ENCODE measurements around the gene ULBP2.
"Not testable (repeated sequence)": the region's sequence is repeated elsewhere in the genome, so short reads cannot be mapped to it uniquely, and the experiment has no call there.

DNA sequence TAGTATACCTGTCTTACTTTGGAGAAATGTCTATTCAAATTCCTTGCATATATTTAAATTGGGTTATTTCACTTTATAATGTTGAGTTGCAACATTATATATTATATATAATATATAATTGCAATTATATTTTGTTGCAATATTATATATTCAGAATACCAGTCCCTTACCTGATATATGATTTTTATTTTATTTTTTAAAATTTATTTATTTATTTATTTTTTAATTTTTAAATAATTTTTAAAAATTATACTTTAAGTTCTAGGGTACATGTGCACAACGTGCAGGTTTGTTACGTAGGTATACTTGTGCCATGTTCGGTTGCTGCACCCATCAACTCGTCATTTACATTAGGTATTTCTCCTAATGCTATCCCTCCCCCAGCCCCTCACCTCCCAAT lies 14.8 kb upstream of the ULBP2 start:
- not testable (repeated sequence) for TF ChIP-seq EZH2 (IDR thresholded peaks at IDR 0.05; ENCODE audit: borderline replicate concordance, low read length)
- TF ChIP-seq, protein P1, sequence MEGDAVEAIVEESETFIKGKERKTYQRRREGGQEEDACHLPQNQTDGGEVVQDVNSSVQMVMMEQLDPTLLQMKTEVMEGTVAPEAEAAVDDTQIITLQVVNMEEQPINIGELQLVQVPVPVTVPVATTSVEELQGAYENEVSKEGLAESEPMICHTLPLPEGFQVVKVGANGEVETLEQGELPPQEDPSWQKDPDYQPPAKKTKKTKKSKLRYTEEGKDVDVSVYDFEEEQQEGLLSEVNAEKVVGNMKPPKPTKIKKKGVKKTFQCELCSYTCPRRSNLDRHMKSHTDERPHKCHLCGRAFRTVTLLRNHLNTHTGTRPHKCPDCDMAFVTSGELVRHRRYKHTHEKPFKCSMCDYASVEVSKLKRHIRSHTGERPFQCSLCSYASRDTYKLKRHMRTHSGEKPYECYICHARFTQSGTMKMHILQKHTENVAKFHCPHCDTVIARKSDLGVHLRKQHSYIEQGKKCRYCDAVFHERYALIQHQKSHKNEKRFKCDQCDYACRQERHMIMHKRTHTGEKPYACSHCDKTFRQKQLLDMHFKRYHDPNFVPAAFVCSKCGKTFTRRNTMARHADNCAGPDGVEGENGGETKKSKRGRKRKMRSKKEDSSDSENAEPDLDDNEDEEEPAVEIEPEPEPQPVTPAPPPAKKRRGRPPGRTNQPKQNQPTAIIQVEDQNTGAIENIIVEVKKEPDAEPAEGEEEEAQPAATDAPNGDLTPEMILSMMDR (conservative IDR thresholded peaks at IDR 0.05 in 1 of 2, IDR thresholded peaks at IDR 0.05 in 1 of 2; ENCODE audit: extremely low read depth in 1 of 2, insufficient read depth in 1 of 2, low read depth in 1 of 2, low read length in 2 of 2) = not testable (repeated sequence)
